GM10266 (cell line): ENCODE data around the gene TSPAN16.
A peak's percentile ranks its signal among the peaks of the same experiment; 100 is the strongest.

Source experiments
- DNase-seq: peaks from one replicate; pipeline ENCODE4 v3.0.0; 2012; ENCODE audit errors: extremely low spot score
- TF ChIP-seq, protein P1 (sequence below): IDR thresholded peaks from 2 replicates; pipeline ENCODE4 v1.5.1; 2012; ENCODE audit warnings: mild to moderate bottlenecking, low read depth; ENCODE audit not compliant: control insufficient read depth, insufficient read depth; ENCODE audit errors: missing control alignments

TSPAN16 gene

DNA sequence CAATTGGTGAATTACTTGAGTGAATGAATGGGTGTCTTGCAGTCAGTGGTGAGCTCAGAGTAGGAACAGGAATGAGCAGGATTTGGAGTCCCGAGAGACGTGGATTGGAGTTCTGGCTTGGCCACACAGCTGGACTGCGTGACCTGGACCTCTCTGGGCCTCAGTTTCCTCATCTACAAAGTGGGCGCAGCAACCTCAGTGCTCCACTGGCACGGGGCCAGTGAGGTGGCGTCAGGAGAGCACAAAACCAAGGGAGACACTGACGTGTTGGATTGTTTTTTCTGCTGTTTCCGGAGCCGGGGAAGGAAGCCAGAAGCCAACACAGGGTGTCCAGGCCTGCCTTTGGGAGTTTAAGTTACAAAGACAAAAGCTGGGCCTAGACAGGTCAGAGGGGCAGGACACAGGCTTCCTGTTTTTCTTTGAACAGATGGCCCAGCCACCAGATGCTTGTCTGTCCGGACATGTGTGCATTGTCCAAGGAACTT, 27.1 kb upstream of the TSPAN16 start:
- TF ChIP-seq, protein P1, sequence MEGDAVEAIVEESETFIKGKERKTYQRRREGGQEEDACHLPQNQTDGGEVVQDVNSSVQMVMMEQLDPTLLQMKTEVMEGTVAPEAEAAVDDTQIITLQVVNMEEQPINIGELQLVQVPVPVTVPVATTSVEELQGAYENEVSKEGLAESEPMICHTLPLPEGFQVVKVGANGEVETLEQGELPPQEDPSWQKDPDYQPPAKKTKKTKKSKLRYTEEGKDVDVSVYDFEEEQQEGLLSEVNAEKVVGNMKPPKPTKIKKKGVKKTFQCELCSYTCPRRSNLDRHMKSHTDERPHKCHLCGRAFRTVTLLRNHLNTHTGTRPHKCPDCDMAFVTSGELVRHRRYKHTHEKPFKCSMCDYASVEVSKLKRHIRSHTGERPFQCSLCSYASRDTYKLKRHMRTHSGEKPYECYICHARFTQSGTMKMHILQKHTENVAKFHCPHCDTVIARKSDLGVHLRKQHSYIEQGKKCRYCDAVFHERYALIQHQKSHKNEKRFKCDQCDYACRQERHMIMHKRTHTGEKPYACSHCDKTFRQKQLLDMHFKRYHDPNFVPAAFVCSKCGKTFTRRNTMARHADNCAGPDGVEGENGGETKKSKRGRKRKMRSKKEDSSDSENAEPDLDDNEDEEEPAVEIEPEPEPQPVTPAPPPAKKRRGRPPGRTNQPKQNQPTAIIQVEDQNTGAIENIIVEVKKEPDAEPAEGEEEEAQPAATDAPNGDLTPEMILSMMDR: no peak
- no peak for DNase-seq

DNA sequence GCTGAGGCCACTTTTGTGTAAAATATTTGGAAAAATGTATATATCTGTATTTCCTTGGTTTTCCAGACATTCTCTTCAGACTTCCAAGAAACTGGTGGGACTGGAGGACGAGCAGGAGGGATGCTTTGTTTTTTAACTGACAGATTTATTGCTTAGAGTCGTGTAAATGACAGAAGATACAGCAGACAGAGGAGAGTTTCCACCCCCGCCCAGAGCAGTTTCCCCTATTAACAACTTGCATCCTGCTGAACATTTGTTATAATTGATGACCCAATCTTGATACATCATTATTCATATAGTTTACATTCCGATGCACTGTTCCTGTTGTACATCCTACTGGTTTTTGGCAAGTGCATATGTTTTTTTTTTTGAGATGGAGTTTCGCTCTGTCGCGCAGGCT, 26.6 kb upstream of the TSPAN16 start:
- TF ChIP-seq, protein P1: no peak
- DNase-seq: no peak

DNA sequence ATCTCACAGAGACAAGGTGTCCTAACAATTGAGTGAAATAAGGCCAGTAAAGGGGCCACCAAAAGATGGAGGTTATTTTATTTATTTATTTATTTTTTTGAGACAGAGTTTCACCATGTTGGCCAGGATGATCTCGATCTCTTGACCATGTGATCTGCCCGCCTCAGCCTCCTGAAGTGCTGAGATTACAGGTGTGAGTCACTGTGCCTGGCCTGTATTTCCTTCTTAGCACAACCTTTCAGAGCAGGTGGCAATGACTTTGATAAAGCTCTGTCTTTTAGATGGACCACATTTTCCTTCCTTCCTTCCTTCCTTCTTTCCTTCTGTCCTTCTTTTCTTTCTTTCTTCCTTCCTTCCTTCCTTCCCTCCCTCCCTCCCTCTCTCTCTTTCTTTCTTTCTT, 22.7 kb upstream of the TSPAN16 start:
- TF ChIP-seq, protein P1: no peak
- DNase-seq: no peak

DNA sequence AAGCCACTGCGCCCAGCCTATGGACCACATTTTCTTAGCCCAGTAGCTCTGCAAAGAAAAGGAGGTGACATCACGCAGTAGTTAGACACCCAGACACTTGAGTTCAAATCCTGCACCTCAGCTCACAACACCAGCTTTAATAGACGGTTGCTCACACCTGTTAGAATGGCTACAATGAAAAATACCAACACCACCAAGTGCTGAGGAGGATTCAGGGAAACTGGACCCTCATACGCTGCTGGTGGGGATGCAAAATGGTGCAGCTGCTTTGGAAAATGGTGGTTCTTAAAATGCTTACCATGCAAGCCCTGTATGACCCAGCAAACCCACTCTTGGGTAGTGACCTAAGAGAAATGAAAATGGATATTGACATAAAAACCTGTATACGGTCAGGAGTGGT, 22.0 kb upstream of the TSPAN16 start:
- DNase-seq: no peak
- TF ChIP-seq, protein P1: no peak

DNA sequence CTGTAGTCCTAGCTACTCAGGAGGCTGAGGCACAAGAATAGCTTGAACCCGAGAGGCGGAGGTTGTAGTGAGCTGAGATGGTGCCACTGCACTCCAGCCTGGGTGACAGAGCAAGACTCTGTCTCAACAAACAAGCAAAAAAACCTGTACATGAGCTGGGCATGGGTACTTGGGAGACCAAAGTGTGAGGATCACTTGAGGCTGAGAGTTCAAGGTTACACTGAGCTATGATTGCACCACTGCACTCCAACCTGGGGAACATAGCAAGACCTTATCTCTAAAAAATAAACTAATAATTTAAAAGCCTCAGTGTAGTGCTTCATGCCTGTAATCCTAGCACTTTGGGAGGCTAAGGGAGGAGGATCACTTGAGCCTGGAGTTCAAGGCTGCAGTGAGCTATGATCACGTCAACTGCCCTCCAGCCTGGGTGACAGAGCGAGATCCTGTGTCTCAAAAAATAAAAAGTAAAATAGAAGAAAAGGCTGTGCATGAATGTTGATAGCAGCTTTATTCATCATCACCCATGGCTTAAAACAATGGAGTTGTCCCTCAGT, 21.4 kb upstream of the TSPAN16 start:
- no peak for DNase-seq
- TF ChIP-seq, protein P1: no peak

DNA sequence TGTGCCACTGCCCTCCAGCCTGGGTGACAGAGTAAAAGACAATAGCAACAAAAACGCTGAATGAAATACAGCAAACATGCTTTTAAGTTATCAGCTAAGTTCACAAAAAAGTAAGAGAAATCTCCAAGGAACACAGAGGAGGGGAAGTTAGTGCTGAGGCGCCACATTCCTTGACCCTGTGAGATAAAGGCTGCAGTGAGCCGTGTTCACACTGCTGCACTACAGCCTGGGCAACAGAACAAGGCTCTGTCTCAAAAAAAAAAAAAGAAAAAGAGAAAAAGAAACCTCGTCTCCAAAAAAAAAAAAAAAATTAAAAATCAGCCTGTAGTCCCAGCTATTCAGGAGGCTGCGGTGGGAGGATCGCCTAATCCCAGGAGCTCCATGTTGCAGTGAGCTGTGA, 17.3 kb upstream of the TSPAN16 start:
- TF ChIP-seq, protein P1: no peak
- DNase-seq: no peak

DNA sequence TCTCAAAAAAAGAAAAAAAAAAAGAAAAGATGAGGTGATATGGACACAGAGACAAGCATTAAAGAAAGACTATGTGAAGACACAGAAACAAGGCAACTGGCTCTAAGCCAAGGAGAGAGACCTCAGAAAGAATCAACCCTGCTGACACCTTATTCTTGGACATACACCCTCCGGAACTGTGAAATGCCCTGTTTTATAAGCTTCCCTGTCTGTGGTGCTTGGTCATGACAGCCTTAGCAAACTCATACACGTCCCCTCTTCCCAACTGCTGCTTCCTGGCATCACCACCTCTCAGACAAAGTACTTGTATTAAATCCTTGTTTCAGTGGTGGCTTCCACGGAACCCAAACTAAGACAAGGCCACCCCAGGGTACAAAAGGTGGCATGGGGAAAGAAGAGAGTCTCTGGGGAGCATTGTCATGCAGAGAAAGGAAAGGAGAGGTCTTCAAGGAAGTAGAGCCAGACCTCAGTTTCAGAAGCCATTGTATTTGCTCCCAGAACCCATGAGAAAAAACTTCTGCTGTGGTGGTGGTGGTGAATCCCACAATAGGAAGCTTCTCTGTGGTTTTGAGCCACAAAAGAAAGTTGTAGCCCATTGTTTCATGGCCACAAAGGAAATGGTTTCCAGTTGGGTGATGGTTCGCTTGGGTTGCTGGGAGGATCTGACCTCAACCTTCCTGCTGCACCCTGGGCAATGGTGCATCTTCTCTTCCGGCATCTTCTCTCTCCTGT, 16.3 kb upstream of the TSPAN16 start:
- peak; percentile 75 for DNase-seq
- TF ChIP-seq, protein P1: no peak
